Measurements from ENCODE around the gene NPY.

The NPY gene

DNA sequence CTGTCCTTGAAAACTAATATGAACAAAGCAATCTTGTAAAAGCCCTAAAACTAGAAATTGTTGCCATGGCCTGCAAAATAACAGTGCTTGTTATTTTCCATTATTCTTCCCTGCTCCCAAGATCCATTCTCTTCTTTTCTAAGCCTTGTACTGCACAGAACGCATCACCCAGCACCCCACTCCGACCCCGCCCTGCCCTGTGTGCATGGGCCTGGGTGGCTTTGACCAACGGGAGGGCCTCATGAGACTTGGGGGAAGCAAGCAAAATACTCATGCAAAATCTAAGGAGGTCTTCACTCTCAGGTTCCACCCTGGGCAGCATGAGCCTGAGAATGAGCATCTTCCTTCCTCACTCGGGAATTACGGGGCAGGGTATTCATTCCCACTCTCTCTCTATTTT lies 32.4 kb downstream of the NPY start:
- DNase-seq (ENCODE audit: low spot score): no peak

DNA sequence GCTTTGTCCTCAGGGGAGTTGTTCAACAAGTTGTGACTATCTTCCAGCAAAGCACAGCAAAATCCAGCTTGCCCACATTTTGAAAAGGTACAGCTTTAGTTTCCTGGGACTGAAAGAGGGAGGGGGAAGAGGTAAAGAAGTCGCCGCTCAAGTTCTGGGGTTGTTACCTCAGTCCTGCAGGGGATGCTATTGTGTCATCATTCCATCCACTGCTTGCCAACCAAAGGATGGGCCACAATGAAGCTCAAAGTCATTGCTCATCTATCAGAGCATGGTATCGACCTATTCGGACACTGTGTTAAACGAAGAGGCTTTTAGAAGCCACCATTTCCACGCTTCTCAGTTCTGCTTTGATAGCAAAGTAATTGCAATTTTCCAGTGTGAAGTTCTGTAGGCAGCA lies 34.3 kb downstream of the NPY start:
- no peak for DNase-seq (ENCODE audit: low spot score)

- no peak for DNase-seq (ENCODE audit: low spot score)
Measured at GRCh38 chr7:24319209-24319608, 35.2 kb downstream of the NPY start.

DNA sequence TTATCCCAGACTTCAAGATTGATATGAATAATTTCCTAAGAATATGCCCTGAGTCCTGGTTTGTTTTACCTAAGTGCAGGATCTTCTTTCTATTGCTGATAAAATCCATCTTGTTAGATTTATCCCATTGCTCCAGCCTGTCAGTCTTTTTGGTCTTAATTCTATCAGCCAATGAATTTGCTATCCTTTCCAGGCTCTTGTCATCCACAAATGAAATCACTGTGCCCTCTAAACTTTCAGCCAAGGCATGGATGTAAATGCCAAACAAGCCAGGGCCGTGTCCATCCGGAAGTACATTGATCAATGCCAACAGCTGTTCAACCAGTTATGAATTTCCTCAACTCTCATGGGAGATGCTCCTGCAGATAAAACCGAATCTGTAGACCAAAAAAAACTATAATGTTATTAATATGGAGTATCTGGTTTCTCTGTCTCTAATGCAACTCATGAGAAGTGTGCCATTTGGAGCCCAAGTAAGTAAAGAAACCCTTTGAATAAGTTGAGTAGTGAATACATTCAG lies 40.0 kb downstream of the NPY start:
- DNase-seq (ENCODE audit: low spot score): no peak

GRCh38 chr7:24325708-24326107 lies 41.7 kb downstream of the NPY start:
- no peak for DNase-seq (ENCODE audit: low spot score)

GRCh38 chr7:24328050-24328449 lies 44.1 kb downstream of the NPY start:
- no peak for DNase-seq (ENCODE audit: low spot score)

- DNase-seq (ENCODE audit: low spot score): no peak
Measured at GRCh38 chr7:24328894-24329293, 44.9 kb downstream of the NPY start.

DNA sequence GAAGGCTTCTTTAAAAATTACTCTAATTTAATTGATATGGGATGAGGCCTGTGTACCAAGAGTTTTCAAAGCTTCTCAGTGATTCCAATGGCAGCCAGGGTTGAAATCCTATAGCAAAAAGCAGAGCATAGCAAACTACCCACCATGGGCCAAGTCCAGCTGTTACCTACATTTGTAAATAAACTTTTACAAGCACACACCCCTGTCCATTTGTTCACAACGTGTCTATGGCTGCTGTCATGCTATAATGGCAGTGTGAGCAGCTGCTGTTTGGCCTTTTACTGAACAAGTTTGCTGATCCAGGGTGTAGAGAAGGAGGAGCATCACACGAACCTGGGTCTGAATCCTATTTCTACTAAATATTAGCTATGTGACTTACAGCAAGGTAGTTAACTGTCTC lies 50.0 kb downstream of the NPY start:
- no peak for DNase-seq (ENCODE audit: low spot score)

- DNase-seq (ENCODE audit: low spot score): no peak
Measured at GRCh38 chr7:24334627-24335026, 50.6 kb downstream of the NPY start.

DNA sequence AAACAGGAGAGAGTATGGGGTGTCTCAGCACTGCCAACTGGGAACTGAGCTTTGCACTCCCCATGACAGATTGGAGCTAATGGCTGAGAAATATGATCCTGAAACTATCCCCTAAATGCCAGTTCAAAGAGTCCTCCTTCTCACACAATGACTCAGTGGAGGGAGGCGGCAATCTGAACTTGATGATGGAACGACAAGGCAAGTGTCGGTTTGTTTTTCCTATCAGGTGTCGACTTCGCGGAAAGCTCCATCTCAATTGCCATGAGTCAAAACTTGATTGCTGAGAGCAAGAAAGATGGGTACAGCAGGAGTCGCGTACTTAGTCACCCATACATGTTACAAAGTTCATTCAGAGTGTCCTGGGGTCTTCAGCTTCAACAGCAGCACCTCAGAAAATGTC lies 52.5 kb downstream of the NPY start:
- DNase-seq (ENCODE audit: low spot score): no peak

- DNase-seq (ENCODE audit: low spot score): no peak
Measured at GRCh38 chr7:24337180-24337579, 53.2 kb downstream of the NPY start.

- no peak for DNase-seq (ENCODE audit: low spot score)
Measured at GRCh38 chr7:24339575-24339974, 55.6 kb downstream of the NPY start.

- no peak for DNase-seq (ENCODE audit: low spot score)
Measured at GRCh38 chr7:24340727-24341126, 56.7 kb downstream of the NPY start.
